HG03135 (cell line): Measurements from ENCODE around the gene LGALS8.
"Not testable (repeated sequence)": the region's sequence is repeated elsewhere in the genome, so short reads cannot be mapped to it uniquely, and the experiment has no call there.

Source experiments
- ATAC-seq: cut with Tn5 transposase; IDR thresholded peaks from one replicate; pipeline ENCODE4 v1.9.1; 2021; ENCODE audit warnings: mild to moderate bottlenecking, moderate library complexity; ENCODE audit not compliant: unreplicated experiment

LGALS8 gene

GRCh38 chr1:236580404-236580803, 56.6 kb downstream of the LGALS8 start:
- not testable (repeated sequence) for ATAC-seq

- no peak for ATAC-seq
These were observed 57.7 kb downstream of the LGALS8 start for GRCh38 chr1:236581528-236581927.

GRCh38 chr1:236589531-236589930, 65.7 kb downstream of the LGALS8 start:
- ATAC-seq = no peak

- ATAC-seq = no peak
These were observed 66.9 kb downstream of the LGALS8 start for GRCh38 chr1:236590553-236591150.

- no peak for ATAC-seq
These were observed 78.4 kb downstream of the LGALS8 start for GRCh38 chr1:236602171-236602570.
